LNCAP (cell line): ENCODE results near the gene CYBC1.

Experiments used
- CTCF ChIP-seq: fragments of 450-650 bp; IDR thresholded peaks from 2 replicates; pipeline ENCODE4 v1.5.1; 2017; ENCODE audit warnings: mild to moderate bottlenecking

CYBC1 gene

GRCh38 chr17:82486231-82487094 lies 35.9 kb upstream of the CYBC1 start:
- no peak for TF ChIP-seq CTCF

GRCh38 chr17:82483836-82484235 lies 33.3 kb upstream of the CYBC1 start:
- TF ChIP-seq CTCF, result no peak

GRCh38 chr17:82483204-82483660 lies 32.7 kb upstream of the CYBC1 start:
- no peak for TF ChIP-seq CTCF

- TF ChIP-seq CTCF, result no peak
Measured at GRCh38 chr17:82480318-82480717, 29.8 kb upstream of the CYBC1 start.

- no peak for TF ChIP-seq CTCF
Measured at GRCh38 chr17:82479602-82480001, 29.1 kb upstream of the CYBC1 start.

GRCh38 chr17:82477934-82478333 lies 27.4 kb upstream of the CYBC1 start:
- TF ChIP-seq CTCF, result no peak

- TF ChIP-seq CTCF, result no peak
Measured at GRCh38 chr17:82475458-82475857, 24.9 kb upstream of the CYBC1 start.
